GM12872 (cell line): ENCODE measurements around the gene SRI.

ENCODE experiments used
- TF ChIP-seq, protein P1 (sequence below): IDR thresholded peaks from 3 replicates; pipeline ENCODE4 v1.5.1; 2011; ENCODE audit warnings: low read depth, mild to moderate bottlenecking, low read length, moderate library complexity; ENCODE audit not compliant: insufficient read depth

Gene SRI

GRCh38 chr7:88200789-88201188, 19.0 kb downstream of the SRI start:
- TF ChIP-seq, protein P1, sequence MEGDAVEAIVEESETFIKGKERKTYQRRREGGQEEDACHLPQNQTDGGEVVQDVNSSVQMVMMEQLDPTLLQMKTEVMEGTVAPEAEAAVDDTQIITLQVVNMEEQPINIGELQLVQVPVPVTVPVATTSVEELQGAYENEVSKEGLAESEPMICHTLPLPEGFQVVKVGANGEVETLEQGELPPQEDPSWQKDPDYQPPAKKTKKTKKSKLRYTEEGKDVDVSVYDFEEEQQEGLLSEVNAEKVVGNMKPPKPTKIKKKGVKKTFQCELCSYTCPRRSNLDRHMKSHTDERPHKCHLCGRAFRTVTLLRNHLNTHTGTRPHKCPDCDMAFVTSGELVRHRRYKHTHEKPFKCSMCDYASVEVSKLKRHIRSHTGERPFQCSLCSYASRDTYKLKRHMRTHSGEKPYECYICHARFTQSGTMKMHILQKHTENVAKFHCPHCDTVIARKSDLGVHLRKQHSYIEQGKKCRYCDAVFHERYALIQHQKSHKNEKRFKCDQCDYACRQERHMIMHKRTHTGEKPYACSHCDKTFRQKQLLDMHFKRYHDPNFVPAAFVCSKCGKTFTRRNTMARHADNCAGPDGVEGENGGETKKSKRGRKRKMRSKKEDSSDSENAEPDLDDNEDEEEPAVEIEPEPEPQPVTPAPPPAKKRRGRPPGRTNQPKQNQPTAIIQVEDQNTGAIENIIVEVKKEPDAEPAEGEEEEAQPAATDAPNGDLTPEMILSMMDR: no peak

DNA sequence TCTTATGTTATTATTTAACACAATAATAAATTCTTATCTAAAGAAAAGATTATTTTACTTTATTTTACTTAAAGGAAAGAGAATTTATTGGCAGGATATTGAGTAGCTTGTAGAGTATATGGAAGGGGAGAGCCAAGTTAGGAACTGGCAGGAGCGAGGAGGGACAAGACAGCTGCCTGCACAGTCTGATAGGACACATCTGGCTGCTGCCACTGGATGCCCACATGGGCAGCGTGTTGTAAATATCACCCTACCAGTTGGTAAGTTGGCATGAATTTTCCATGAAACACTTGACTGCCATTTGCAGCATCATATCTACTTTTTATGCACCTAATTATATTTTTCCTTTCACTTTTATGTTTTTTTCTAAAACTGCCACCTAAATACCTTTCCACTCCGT, 19.6 kb downstream of the SRI start:
- TF ChIP-seq, protein P1: no peak

GRCh38 chr7:88191911-88192310, 27.9 kb downstream of the SRI start:
- TF ChIP-seq, protein P1: no peak

GRCh38 chr7:88185650-88186049, 34.2 kb downstream of the SRI start:
- TF ChIP-seq, protein P1: no peak

- TF ChIP-seq, protein P1: no peak
These were observed 35.0 kb downstream of the SRI start for GRCh38 chr7:88184848-88185304.

DNA sequence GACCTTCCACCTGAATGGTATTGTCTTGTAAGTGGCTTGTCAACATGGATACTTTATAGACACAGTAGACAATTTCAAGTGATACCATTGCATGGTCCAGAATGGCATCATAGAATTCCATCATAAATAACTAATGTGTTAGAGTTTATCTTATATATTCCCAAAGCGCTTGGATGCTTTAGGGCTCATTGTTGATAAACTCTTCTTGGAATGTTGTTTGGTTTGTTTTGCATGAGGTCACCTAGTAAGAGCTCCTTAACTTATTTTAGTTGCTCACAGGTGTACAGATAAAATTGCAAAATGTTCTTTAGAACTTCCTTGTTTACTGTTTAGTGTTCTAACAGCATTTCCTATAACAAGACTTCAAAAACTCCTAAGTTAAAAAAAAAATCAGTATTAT, 36.8 kb downstream of the SRI start:
- TF ChIP-seq, protein P1: no peak

DNA sequence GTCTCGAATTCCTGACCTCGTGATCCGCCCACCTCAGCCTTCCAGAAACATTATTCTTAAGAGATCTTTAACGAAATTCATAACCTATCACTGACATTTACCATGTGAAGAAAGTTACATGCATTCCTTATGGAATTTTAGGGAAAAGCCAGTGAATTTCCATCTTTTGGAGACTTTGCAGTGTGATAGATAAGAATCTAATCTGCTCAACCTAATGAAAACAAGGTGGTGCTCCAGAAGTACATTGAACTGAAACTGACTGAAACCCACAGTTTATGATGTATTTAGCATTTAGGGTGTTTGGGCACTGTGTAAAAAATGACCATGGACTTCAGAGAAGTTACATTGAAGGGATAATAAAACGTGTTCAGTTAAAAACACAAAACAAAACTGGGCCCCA, 43.6 kb downstream of the SRI start:
- TF ChIP-seq, protein P1: no peak

DNA sequence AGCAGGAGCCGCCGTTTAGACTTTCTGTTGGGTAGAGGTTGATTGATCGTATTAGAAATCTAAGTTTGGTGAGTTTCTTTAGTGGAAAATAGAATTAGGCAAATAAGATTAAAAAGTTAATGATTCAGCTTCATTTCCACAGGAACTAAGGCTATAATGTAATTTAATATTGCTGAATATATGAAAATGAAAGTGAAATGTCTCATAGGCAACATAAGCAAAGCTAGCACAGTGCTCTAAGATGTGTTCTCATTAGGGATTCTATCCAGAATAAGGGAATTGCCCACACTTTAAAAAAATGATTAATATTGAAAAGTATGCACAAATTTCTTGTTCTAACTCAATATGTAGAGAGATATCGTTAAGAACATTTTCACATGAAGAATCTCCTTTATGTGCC, 47.0 kb downstream of the SRI start:
- TF ChIP-seq, protein P1: no peak
